GM10266 (cell line): ENCODE measurements around the gene PARVB.

Experiments
- DNase-seq: peaks from one replicate; pipeline ENCODE4 v3.0.0; 2012; ENCODE audit errors: extremely low spot score
- CTCF ChIP-seq: IDR thresholded peaks from 2 replicates; pipeline ENCODE4 v1.5.1; 2012; ENCODE audit warnings: mild to moderate bottlenecking, low read depth; ENCODE audit not compliant: control insufficient read depth, insufficient read depth; ENCODE audit errors: missing control alignments

PARVB gene

GRCh38 chr22:44160421-44160820 lies 136.3 kb downstream of the PARVB start:
- no peak for DNase-seq

GRCh38 chr22:44161673-44162072 lies 137.6 kb downstream of the PARVB start:
- no peak for DNase-seq
- no peak for TF ChIP-seq CTCF

More at GRCh38 chr22:44160421-44160820, 136.3 kb downstream of the PARVB start:
- TF ChIP-seq CTCF: no peak

GRCh38 chr22:44162960-44163359 lies 138.9 kb downstream of the PARVB start:
- no peak for DNase-seq
- TF ChIP-seq CTCF: no peak

GRCh38 chr22:44163536-44163935 lies 139.4 kb downstream of the PARVB start:
- DNase-seq: no peak
- TF ChIP-seq CTCF: no peak

- DNase-seq: no peak
- TF ChIP-seq CTCF: no peak
These were observed 139.9 kb downstream of the PARVB start for GRCh38 chr22:44164031-44164430.

- no peak for TF ChIP-seq CTCF
- DNase-seq: no peak
These were observed 141.3 kb downstream of the PARVB start for GRCh38 chr22:44165286-44165874.

- no peak for TF ChIP-seq CTCF
These were observed 142.6 kb downstream of the PARVB start for GRCh38 chr22:44166498-44167276.

More at GRCh38 chr22:44166498-44167276, 142.6 kb downstream of the PARVB start:
- no peak for DNase-seq
